Endothelial cell (in vitro differentiated cells): ENCODE measurements around the gene PAK1IP1. TPM values are rescaled to one million over a fixed set of nuclear protein-coding genes. Genes with fewer than 3 reads are reported as not detected.
"Not testable (repeated sequence)": the region's sequence is repeated elsewhere in the genome, so short reads cannot be mapped to it uniquely, and the experiment has no call there.

ENCODE experiments used
- DNase-seq: peaks from one replicate; pipeline ENCODE4 v3.0.0; 2021; ENCODE audit warnings: low spot score
- H3K27ac Mint-ChIP-seq: one replicate; pipeline ENCODE4 v1.8.0; 2021; ENCODE audit warnings: mixed read lengths, inconsistent platforms; ENCODE audit not compliant: unreplicated experiment
- H3K27me3 Mint-ChIP-seq: one replicate; pipeline ENCODE4 v1.8.0; 2021; ENCODE audit warnings: mild to moderate bottlenecking, moderate library complexity, mixed read lengths, inconsistent platforms; ENCODE audit not compliant: unreplicated experiment
- H3K36me3 Mint-ChIP-seq: one replicate; pipeline ENCODE4 v1.8.0; 2021; ENCODE audit warnings: mild to moderate bottlenecking, low read depth, mixed read lengths, inconsistent platforms; ENCODE audit not compliant: unreplicated experiment
- H3K4me1 Mint-ChIP-seq: one replicate; pipeline ENCODE4 v1.8.0; 2021; ENCODE audit warnings: mild to moderate bottlenecking, mixed read lengths, inconsistent platforms; ENCODE audit not compliant: unreplicated experiment
- H3K4me3 Mint-ChIP-seq: one replicate; pipeline ENCODE4 v1.8.0; 2021; ENCODE audit warnings: mild to moderate bottlenecking, mixed read lengths, inconsistent platforms; ENCODE audit not compliant: unreplicated experiment
- H3K9me3 Mint-ChIP-seq: one replicate; pipeline ENCODE4 v1.8.0; 2021; ENCODE audit warnings: mixed read lengths, inconsistent platforms; ENCODE audit not compliant: unreplicated experiment
- CTCF ChIP-seq: fragments of 200-600 bp; sonication (generic); IDR thresholded peaks from one replicate; pipeline ENCODE4 v1.5.0; 2021; ENCODE audit warnings: antibody characterized with exemption; ENCODE audit not compliant: unreplicated experiment
- total RNA-seq: library from RNA; stranded (reverse); fragmentation: NEBNext Ultra II Directional; extraction: Animal tissue kit (Norgen Biotek cat#: 25700); gene quantifications from one replicate; pipeline ENCODE4 v1.2.1, GENCODE V29; 2021; ENCODE audit not compliant: unreplicated experiment

PAK1IP1 gene
- total RNA-seq, 1 donor from 2014 or later, result 12.8 TPM

- H3K27ac Mint-ChIP-seq, result no peak overlapping the region
- peaks cover 3% of the 10 kb centered on the region for H3K36me3 Mint-ChIP-seq
- H3K4me1 Mint-ChIP-seq, result peaks cover 20% of the 10 kb centered on the region
- H3K27me3 Mint-ChIP-seq, result peaks cover 3% of the 10 kb centered on the region
- DNase-seq, result no peak
- H3K4me3 Mint-ChIP-seq, result no peak overlapping the region
- TF ChIP-seq CTCF, result no peak
- H3K9me3 Mint-ChIP-seq, result no peaks in the 10 kb centered on the region
Observed at GRCh38 chr6:10745116-10745515, 50.3 kb downstream of the PAK1IP1 start.

GRCh38 chr6:10746915-10747250 is 52.1 kb downstream of the PAK1IP1 start:
- Mint-ChIP-seq H3K27ac (peak overlapping the region; percentile 72), H3K27me3 (peaks cover 4% of the 10 kb centered on the region), H3K4me1 (peaks cover 20% of the 10 kb centered on the region), H3K36me3 (no peaks in the 10 kb centered on the region), H3K4me3 (peak overlapping the region; percentile 87), H3K9me3 (no peaks in the 10 kb centered on the region)
- TF ChIP-seq CTCF, result no peak
- no peak for DNase-seq

- DNase-seq, result peak; percentile 100
- Mint-ChIP-seq H3K27ac (peak within 1 kb of the TSS; percentile 89), H3K27me3 (peaks cover 4% of the 10 kb centered on the region), H3K36me3 (no peaks in the 10 kb centered on the region), H3K4me1 (peaks cover 20% of the 10 kb centered on the region), H3K4me3 (peak within 1 kb of the TSS; percentile 97), H3K9me3 (no peaks in the 10 kb centered on the region)
- TF ChIP-seq CTCF, result no peak
Observed at GRCh38 chr6:10747251-10747972, 52.6 kb downstream of the PAK1IP1 start, which contains the start of gene TMEM14B. TSS of gene TMEM14B (plus strand) at chr6:10747805. CDS start at chr6:10749246, 1,441 bp downstream.

GRCh38 chr6:10749734-10750133 is 55.0 kb downstream of the PAK1IP1 start:
- Mint-ChIP-seq H3K36me3 (peaks cover 15% of the 10 kb centered on the region), H3K27ac (no peak overlapping the region), H3K27me3 (peaks cover 5% of the 10 kb centered on the region)

GRCh38 chr6:10750568-10750967 is 55.8 kb downstream of the PAK1IP1 start:
- Mint-ChIP-seq H3K36me3 (peaks cover 17% of the 10 kb centered on the region), H3K4me1 (peaks cover 20% of the 10 kb centered on the region)
- not testable (repeated sequence) for H3K27me3 Mint-ChIP-seq, H3K27ac Mint-ChIP-seq, DNase-seq, H3K4me3 Mint-ChIP-seq, H3K9me3 Mint-ChIP-seq

More at GRCh38 chr6:10749734-10750133, 55.0 kb downstream of the PAK1IP1 start:
- DNase-seq, result no peak
- Mint-ChIP-seq H3K4me3 (peak overlapping the region; percentile 50), H3K4me1 (peaks cover 20% of the 10 kb centered on the region), H3K9me3 (no peaks in the 10 kb centered on the region)
- TF ChIP-seq CTCF, result no peak

- not testable (repeated sequence) for H3K27ac Mint-ChIP-seq, H3K27me3 Mint-ChIP-seq, H3K4me3 Mint-ChIP-seq, DNase-seq, H3K9me3 Mint-ChIP-seq
- Mint-ChIP-seq H3K36me3 (peaks cover 17% of the 10 kb centered on the region), H3K4me1 (peaks cover 18% of the 10 kb centered on the region)
Observed at GRCh38 chr6:10751757-10752156, 57.0 kb downstream of the PAK1IP1 start.
